GM21723 (cell line): ENCODE measurements around the gene CCS.
"Not testable (repeated sequence)": the region's sequence is repeated elsewhere in the genome, so short reads cannot be mapped to it uniquely, and the experiment has no call there.

Experiments used
- ATAC-seq: cut with Tn5 transposase; IDR thresholded peaks from one replicate; pipeline ENCODE4 v1.9.1; 2021; ENCODE audit warnings: mild to moderate bottlenecking, moderate library complexity; ENCODE audit not compliant: unreplicated experiment

CCS gene

GRCh38 chr11:66589996-66590675, 2.8 kb upstream of the CCS start:
- no peak for ATAC-seq

GRCh38 chr11:66591175-66591574, 1.8 kb upstream of the CCS start:
- no peak for ATAC-seq

GRCh38 chr11:66593303-66593635, 284 bp downstream of the CCS start:
- peak; percentile 2 for ATAC-seq

- no peak for ATAC-seq
Measured at GRCh38 chr11:66593650-66594049, 665 bp downstream of the CCS start.

GRCh38 chr11:66595245-66595904, 2.4 kb downstream of the CCS start:
- no peak for ATAC-seq

GRCh38 chr11:66598993-66599392, 6.0 kb downstream of the CCS start:
- no peak for ATAC-seq

GRCh38 chr11:66600219-66600618, 7.2 kb downstream of the CCS start:
- no peak for ATAC-seq

GRCh38 chr11:66600631-66601233, 7.7 kb downstream of the CCS start:
- ATAC-seq: no peak

- ATAC-seq: no peak
Measured at GRCh38 chr11:66603072-66603471, 10.1 kb downstream of the CCS start.

- ATAC-seq: no peak
Measured at GRCh38 chr11:66604155-66604554, 11.2 kb downstream of the CCS start.

- not testable (repeated sequence) for ATAC-seq
Measured at GRCh38 chr11:66606608-66607007, 13.6 kb downstream of the CCS start.

- no peak for ATAC-seq
Measured at GRCh38 chr11:66607126-66607834, 14.3 kb downstream of the CCS start.

- no peak for ATAC-seq
Measured at GRCh38 chr11:66609721-66610617, 17.0 kb downstream of the CCS start.

GRCh38 chr11:66612458-66612857, 19.5 kb downstream of the CCS start:
- ATAC-seq: no peak

- ATAC-seq: no peak
Measured at GRCh38 chr11:66614073-66614472, 21.1 kb downstream of the CCS start.

GRCh38 chr11:66616379-66617154, 23.6 kb downstream of the CCS start, which contains the start of gene RBM14:
RBM14 (plus strand) TSS chr11:66616630; CDS start chr11:66616721, 91 bp downstream.
- ATAC-seq: peak; percentile 82

- no peak for ATAC-seq
Measured at GRCh38 chr11:66617155-66617834, 24.3 kb downstream of the CCS start.

- ATAC-seq: no peak
Measured at GRCh38 chr11:66619080-66619554, 26.1 kb downstream of the CCS start.

GRCh38 chr11:66624450-66624849, 31.5 kb downstream of the CCS start:
- ATAC-seq: no peak
